ENCODE measurements around the gene NRDE2.

- TF ChIP-seq POLR2A (IDR thresholded peaks at IDR 0.05; ENCODE audit: low read depth, low read length) (no peak), POLR2AphosphoS5 (IDR thresholded peaks at IDR 0.05; ENCODE audit: low read depth, low read length) (no peak; the same call in 1 of the 2 replicates)
Observed at GRCh38 chr14:90266441-90267154, 65.1 kb downstream of the NRDE2 start.
